Dermis blood vessel endothelial cell (primary cell): ENCODE results near the gene ICAM2. TPM values are rescaled to one million over a fixed set of nuclear protein-coding genes. Genes with fewer than 3 reads are reported as not detected.
A peak's percentile ranks its signal among the peaks of the same experiment; 100 is the strongest.

Experiments
- DNase-seq: peaks from one replicate; pipeline ENCODE4 v3.0.0; 2010
- total RNA-seq: library from RNA; depleted of rRNA; stranded (reverse); fragments of >200 nt; gene quantifications from 2 replicates; pipeline ENCODE4 v1.2.3, GENCODE V29; 2014

ICAM2 gene
- total RNA-seq, 1 donor from 2014 or later = 748 TPM

- DNase-seq = peak; percentile 73
Observed at GRCh38 chr17:63974594-63975192, 45.7 kb downstream of the ICAM2 start.

DNA sequence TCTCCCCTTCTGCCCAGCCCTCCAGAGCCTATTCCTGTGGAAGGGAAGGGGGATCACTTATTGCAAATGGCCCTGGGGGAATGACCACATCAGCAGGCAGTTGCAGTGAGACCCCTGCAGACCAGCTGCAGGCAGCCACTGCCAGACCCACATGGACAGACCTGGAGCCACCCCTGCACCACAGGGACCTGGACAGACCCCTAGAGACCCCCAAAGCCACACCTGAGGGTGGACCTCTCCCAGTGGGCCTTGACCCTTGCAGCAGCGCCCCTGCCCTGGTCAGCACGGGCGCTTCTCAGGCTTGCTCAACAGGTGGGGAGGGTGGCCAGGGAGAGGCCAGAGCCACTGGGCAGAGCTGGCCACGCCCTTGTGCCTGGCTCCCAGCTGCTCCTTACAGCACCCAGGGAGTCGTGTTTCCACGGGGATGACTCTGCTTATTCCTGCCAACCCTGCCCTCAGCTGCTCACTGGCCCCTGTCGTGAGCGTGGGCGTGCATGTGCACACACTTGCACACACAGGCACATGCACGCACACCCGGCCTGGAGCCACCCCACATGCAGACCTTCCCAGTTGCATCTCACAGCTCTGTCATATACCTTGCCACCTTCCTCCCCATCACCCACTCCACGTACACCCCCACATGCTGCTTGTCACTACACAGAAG lies 46.4 kb downstream of the ICAM2 start:
- DNase-seq = no peak

- DNase-seq = no peak
Observed at GRCh38 chr17:63973247-63973646, 47.2 kb downstream of the ICAM2 start.

DNA sequence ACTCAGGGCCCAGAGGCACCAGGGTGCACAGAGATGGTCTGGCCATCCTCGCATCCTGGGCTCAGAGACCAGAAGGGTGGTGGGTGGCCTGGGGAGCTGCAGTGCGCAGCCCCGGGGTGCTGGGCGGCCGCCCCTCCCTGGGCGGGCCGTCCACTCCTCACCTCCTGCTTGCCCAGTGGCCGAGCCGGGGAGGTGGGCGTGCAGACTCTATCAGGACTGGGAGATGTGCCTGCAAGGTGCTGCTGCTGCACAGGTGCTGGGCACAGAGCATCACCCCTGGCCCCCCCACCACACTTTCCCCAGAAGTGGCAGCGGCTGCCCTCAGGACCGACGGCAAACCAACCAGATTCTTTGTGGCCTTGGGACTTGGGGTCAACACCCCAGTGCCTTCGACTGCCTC lies 47.6 kb downstream of the ICAM2 start, which contains the start of gene SCN4A:
Gene SCN4A (minus strand): TSS at position 123 of the 400 bp plus-strand sequence. CDS start 77 bp downstream, at position 46.
- DNase-seq = no peak

DNA sequence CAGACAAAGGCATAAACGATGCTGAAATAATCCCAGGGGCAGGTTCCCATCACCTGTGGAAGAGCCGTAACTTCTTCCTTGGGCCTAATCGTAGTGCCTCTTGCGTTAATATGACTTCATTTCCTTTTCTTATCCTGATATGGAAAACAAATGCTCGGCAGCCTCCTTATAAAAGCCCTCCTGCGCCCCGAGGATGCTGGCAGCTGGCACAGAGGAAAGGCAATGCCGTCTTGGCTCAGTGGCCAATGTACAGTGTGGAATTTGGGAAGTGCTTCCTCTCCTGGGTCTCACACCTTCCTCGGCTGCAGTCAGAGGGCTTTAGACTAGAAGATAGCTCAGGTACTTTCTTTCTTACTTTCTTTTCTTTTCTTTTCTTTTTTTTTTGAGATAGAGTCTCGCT lies 51.2 kb downstream of the ICAM2 start:
- peak; percentile 36 for DNase-seq

DNA sequence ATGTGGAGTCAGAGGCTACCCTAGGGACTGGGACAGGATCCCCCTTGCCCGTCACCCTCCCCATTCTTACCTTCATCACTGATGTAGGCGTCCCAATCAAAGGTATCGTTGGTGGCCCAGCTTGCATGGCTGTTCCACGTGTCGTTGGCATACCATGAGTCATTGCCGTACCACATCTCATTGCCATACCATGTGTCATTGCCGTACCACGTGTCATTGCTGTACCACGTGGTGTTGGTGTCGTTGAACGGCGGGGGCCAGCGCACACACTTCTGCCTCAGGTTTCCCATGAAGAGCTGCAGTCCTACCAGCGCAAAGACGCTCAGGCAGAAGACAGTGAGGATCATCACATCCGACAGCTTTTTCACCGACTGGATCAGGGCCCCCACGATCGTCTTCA lies 52.5 kb downstream of the ICAM2 start:
- no peak for DNase-seq

DNA sequence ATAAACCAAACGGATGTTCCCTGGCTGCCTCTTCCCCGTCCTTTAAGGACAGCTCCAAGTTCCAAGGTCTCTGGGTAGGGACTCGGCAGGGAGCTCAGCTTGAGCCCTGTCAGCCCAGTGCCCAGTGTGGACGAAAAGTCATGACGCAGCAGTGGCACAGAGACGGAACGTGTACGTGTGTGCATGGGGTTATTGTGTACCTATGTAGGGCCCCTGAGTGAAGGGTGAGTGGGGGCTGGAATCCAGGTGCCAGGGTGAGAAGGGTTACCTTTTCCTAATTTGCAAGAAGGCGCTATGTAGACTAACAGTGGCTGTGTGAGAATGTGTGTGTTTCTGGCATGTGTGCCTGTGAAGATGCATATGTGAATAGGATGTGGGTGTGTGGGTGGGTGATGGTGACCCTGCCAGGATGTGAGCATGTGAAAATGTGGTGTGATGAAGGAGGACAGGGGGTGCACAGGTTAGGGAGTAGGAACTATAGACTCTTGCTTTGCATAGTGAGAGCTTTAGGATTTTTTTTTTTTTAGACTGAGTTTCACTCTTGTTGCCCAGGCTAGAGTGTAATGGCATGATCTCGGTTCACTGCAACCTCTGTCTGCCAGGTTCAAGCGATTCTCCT lies 53.7 kb downstream of the ICAM2 start:
- no peak for DNase-seq

DNA sequence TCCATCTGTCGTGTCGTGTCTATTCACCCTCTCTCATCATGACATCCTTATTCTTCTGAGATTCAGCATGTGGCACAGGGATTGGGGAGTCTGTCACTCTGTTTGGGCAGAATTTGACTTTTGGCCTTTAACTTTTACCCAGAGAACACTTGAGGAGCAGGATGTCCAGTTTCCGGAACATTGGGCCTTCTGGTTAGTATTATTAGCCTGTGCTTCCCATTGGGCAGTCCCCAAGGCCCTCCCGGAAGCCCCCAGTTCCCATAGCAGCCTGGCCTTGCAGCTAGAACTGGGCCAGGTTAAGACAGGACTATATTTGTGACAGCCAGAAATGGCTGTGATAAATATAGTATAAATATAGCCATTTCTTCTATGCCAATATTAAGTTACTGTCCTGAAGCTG lies 57.3 kb downstream of the ICAM2 start:
- no peak for DNase-seq

- DNase-seq = no peak
Observed at GRCh38 chr17:63962298-63962744, 58.1 kb downstream of the ICAM2 start.

GRCh38 chr17:63961355-63962212 lies 58.8 kb downstream of the ICAM2 start:
- peak; percentile 59 for DNase-seq

DNA sequence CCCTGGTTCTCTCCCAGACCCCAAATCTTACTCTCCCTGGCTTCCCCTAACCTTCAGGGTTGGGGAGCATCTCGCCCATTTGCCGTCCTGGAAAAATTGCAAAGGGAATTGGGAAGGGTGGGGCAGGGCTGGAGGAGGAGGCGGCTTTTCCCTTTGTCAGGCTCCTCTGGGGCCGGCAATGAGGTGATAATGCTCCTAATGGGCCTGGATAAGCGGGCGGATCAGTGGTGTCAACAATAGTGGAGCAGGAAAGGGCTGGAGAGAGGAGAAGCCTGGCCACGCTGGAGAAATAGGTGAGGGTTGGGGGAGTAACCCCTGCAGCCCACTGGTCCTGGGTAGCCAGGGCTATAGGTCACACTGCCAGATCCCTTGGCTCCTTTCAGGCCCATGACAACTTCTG lies 60.0 kb downstream of the ICAM2 start:
- DNase-seq = no peak

GRCh38 chr17:63960006-63960405 lies 60.4 kb downstream of the ICAM2 start:
- DNase-seq = no peak

DNA sequence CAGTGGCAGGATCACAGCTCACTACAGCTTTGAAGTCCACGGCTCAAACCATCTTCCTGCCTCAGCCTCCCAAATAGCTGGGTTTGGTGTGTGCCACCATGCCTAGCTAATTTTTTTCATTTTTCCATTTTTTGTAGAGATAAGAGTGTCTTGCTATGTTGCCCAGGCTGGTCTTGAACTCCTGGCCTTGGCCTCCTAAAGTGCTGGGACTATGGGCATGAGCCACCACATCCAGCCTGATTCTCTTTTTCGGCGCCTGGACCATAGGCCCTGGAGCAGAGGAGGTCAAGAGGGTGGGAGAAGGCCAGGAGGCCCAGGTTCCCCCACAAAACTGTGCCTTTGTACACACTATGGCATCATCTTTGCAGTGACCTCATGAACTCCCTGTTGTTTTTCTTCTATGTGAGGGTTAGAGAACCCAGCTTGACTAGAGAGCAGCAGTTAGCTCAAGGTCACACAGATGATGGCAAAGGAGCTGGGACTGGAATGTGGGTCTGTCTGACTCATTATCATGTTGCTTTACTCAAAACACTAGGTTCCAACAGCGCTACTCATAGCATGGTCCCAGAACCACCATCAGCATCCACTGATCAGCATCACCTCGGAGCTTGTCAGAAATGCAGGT lies 64.0 kb downstream of the ICAM2 start:
- no peak for DNase-seq

DNA sequence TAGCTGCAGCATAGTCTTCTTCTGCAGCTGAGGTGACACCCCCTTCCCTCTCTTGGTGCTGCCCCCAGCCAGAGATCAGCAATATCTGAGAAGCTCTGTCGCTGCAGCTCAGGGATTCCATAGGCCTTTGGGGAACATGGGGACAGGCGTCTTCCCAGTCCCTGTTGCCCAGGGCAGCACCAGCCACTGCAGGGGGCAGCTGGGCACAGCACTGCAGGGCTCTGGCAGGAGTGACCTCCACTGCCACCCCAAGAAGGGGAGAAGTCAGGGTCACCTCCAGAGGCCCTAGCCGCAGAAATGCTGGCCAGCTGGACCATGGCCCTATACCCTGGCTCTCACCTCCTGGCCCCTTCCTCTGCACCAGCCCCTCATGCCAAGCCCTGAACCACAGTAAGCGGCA lies 64.6 kb downstream of the ICAM2 start:
- no peak for DNase-seq

GRCh38 chr17:63955232-63955631 lies 65.2 kb downstream of the ICAM2 start:
- no peak for DNase-seq

DNA sequence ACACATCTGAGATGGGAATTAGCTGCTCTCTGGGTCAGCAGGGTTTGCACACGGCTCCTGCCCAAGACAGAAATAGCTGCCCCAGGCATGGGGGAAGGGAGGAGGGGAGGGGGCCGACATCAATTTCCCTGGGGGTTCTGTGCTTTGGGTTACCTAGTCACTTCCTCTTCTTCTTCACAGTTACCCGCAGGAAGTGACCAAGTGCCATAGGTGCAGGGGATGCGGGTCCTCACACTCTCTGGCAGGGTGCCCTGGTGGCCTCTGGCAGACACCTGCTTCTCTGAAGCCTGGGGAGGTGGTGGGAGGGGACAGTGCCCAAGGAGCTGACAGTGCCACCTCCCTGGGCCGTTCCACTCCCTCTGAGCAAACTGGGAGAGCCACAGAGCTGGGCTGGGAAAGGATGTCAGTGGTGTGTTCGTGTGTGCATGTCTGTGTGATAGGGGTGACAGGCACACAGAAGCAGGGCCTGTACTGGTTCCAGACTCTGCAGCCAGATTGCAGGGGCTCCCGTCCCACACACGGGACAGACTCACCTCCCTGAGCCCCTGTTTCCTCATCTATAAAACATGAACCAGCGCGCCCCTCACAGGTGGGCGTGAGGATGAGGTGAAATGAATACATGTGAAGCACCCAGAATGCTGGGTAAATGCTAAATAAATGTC lies 65.9 kb downstream of the ICAM2 start:
- DNase-seq = no peak

Other genes starting within 250 kb of the ICAM2 start
- 109 and 164 TPM in 2 replicates for gene CCDC47, start 247.0 kb downstream of the ICAM2 start, total RNA-seq
- gene DDX42, start 246.5 kb downstream of the ICAM2 start, total RNA-seq = 71.6 and 81.5 TPM in 2 replicates
- 46.6 and 92.0 TPM in 2 replicates for gene PSMC5, start 193.2 kb downstream of the ICAM2 start, total RNA-seq
- gene FTSJ3, start 193.0 kb downstream of the ICAM2 start, total RNA-seq = 73.3 and 78.8 TPM in 2 replicates
- gene SMARCD2, start 177.9 kb downstream of the ICAM2 start, total RNA-seq = 78.8 and 97.8 TPM in 2 replicates
- not detected in 2 replicates for gene CSH2, start 147.0 kb downstream of the ICAM2 start, total RNA-seq
- not detected in 2 replicates for gene GH2, start 138.7 kb downstream of the ICAM2 start, total RNA-seq
- not detected in 2 replicates for gene CSH1, start 124.1 kb downstream of the ICAM2 start, total RNA-seq
- not detected in 2 replicates for gene CSHL1, start 109.4 kb downstream of the ICAM2 start, total RNA-seq
- gene GH1, start 101.8 kb downstream of the ICAM2 start, total RNA-seq = not detected in 2 replicates
- 2.1 and 5.1 TPM in 2 replicates for gene CD79B, start 88.3 kb downstream of the ICAM2 start, total RNA-seq
- 0.09 and 0.17 TPM in 2 replicates for gene SCN4A, start 47.7 kb downstream of the ICAM2 start, total RNA-seq
- 0.42 and 0.85 TPM in 2 replicates for gene PRR29, start 22.3 kb downstream of the ICAM2 start, total RNA-seq
- gene ERN1, start 109.5 kb upstream of the ICAM2 start, total RNA-seq = 17.5 and 20.4 TPM in 2 replicates
- gene TEX2, start 242.6 kb upstream of the ICAM2 start, total RNA-seq = 34.9 and 47.8 TPM in 2 replicates